HG02798 (cell line): ENCODE results near the gene SYF2.

Experiments
- ATAC-seq: cut with Tn5 transposase; IDR thresholded peaks from one replicate; pipeline ENCODE4 v1.9.1; 2021; ENCODE audit warnings: mild to moderate bottlenecking; ENCODE audit not compliant: unreplicated experiment, poor library complexity

SYF2 gene

GRCh38 chr1:25186161-25187007, 45.9 kb downstream of the SYF2 start:
- ATAC-seq = no peak

GRCh38 chr1:25185409-25186160, 46.7 kb downstream of the SYF2 start:
- no peak for ATAC-seq

- ATAC-seq = no peak
Observed at GRCh38 chr1:25184001-25184762, 48.1 kb downstream of the SYF2 start.

GRCh38 chr1:25183126-25183980, 48.9 kb downstream of the SYF2 start:
- no peak for ATAC-seq

GRCh38 chr1:25182629-25183028, 49.7 kb downstream of the SYF2 start:
- no peak for ATAC-seq

- ATAC-seq = no peak
Observed at GRCh38 chr1:25180996-25181395, 51.3 kb downstream of the SYF2 start.

GRCh38 chr1:25178917-25179561, 53.3 kb downstream of the SYF2 start:
- ATAC-seq = no peak

GRCh38 chr1:25174730-25175612, 57.3 kb downstream of the SYF2 start:
- no peak for ATAC-seq

- ATAC-seq = no peak
Observed at GRCh38 chr1:25174363-25174729, 58.0 kb downstream of the SYF2 start.

GRCh38 chr1:25173809-25174340, 58.4 kb downstream of the SYF2 start:
- no peak for ATAC-seq
